Umbilical cord (tissue), 2 donors: ENCODE measurements around the gene SP110. TPM values are rescaled to one million over a fixed set of nuclear protein-coding genes. Genes with fewer than 3 reads are reported as not detected.

ENCODE experiments used
- DNase-seq: peaks from one replicate; pipeline ENCODE4 v3.0.0-alpha.2; 2015; ENCODE audit warnings: low spot score
- total RNA-seq: library from RNA; depleted of rRNA; stranded (reverse); fragments of >200 nt; gene quantifications from one replicate; pipeline ENCODE4 v1.2.3, GENCODE V29; 2014; ENCODE audit warnings: low replicate concordance; ENCODE audit not compliant: insufficient read depth

SP110 gene
- total RNA-seq, 1 donor from 2014 or later: 25.8 TPM

GRCh38 chr2:230224458-230224857 lies 4.7 kb upstream of the SP110 start:
- no peak for DNase-seq

- peak; percentile 2 for DNase-seq
Measured at GRCh38 chr2:230222829-230223228, 3.0 kb upstream of the SP110 start.

- DNase-seq: no peak
Measured at GRCh38 chr2:230221493-230221892, 1.7 kb upstream of the SP110 start.

- DNase-seq: no peak
Measured at GRCh38 chr2:230220347-230220969, 674 bp upstream of the SP110 start.

GRCh38 chr2:230218421-230218820 lies 1.4 kb downstream of the SP110 start:
- peak; percentile 14 for DNase-seq

GRCh38 chr2:230217424-230217823 lies 2.4 kb downstream of the SP110 start:
- no peak for DNase-seq

GRCh38 chr2:230216489-230216888 lies 3.3 kb downstream of the SP110 start:
- DNase-seq: no peak

- DNase-seq: no peak
Measured at GRCh38 chr2:230209422-230210051, 10.2 kb downstream of the SP110 start.

- no peak for DNase-seq
Measured at GRCh38 chr2:230208576-230208975, 11.2 kb downstream of the SP110 start.

- no peak for DNase-seq
Measured at GRCh38 chr2:230205721-230206120, 14.1 kb downstream of the SP110 start.

- no peak for DNase-seq
Measured at GRCh38 chr2:230205034-230205433, 14.8 kb downstream of the SP110 start.

GRCh38 chr2:230203110-230203676 lies 16.6 kb downstream of the SP110 start:
- DNase-seq: no peak

GRCh38 chr2:230202430-230203109 lies 17.2 kb downstream of the SP110 start:
- no peak for DNase-seq

- DNase-seq: no peak
Measured at GRCh38 chr2:230184727-230185578, 34.8 kb downstream of the SP110 start.

- DNase-seq: no peak
Measured at GRCh38 chr2:230181195-230181594, 38.6 kb downstream of the SP110 start.

- DNase-seq: no peak
Measured at GRCh38 chr2:230179907-230180306, 39.9 kb downstream of the SP110 start.

GRCh38 chr2:230178546-230179485 lies 41.0 kb downstream of the SP110 start:
- DNase-seq: no peak

GRCh38 chr2:230176996-230177395 lies 42.8 kb downstream of the SP110 start:
- no peak for DNase-seq

- DNase-seq: no peak
Measured at GRCh38 chr2:230174466-230174865, 45.3 kb downstream of the SP110 start.

GRCh38 chr2:230172852-230173251 lies 46.9 kb downstream of the SP110 start:
- no peak for DNase-seq

- DNase-seq: no peak
Measured at GRCh38 chr2:230172156-230172555, 47.6 kb downstream of the SP110 start.
